Spleen (tissue), 11 donors: ENCODE results near the gene ZFP57. TPM values are rescaled to one million over a fixed set of nuclear protein-coding genes. Genes with fewer than 3 reads are reported as not detected.

Source experiments
- DNase-seq: peaks from one replicate; pipeline ENCODE4 v3.0.0-alpha.2; 2020
- H3K27ac ChIP-seq, 8 donors: fragments of 200-600 bp; sonication (generic) in 7 of 8; 1 replicate in 4 of 8; 2 replicates in 4 of 8; pipeline versions ENCODE4 v1.5.0 to v1.8.0; 2016 to 2021; ENCODE audit warnings: inconsistent platforms in 4 of 8, mild to moderate bottlenecking in 4 of 8, moderate library complexity in 1 of 8
- H3K27me3 ChIP-seq, 7 donors: fragments of 200-600 bp; sonication (generic) in 6 of 7; replicated peaks in 1 of 7; 1 replicate in 4 of 7; 2 replicates in 3 of 7; pipeline versions ENCODE4 v1.5.0 to v1.8.0; 2016 to 2021; ENCODE audit warnings: inconsistent platforms in 3 of 7, mild to moderate bottlenecking in 1 of 7
- H3K36me3 ChIP-seq, 6 donors: fragments of 200-600 bp; sonication (generic) in 5 of 6; 1 replicate in 4 of 6; 2 replicates in 2 of 6; pipeline versions ENCODE4 v1.5.0 to v1.8.0; 2016 to 2021; ENCODE audit warnings: inconsistent platforms in 2 of 6
- H3K4me1 ChIP-seq, 6 donors: fragments of 200-600 bp; sonication (generic) in 5 of 6; 1 replicate in 3 of 6; 2 replicates in 3 of 6; pipeline versions ENCODE4 v1.5.0 to v1.8.0; 2016 to 2021; ENCODE audit warnings: inconsistent platforms in 3 of 6
- H3K4me3 ChIP-seq, 8 donors: fragments of 200-600 bp; sonication (generic) in 7 of 8; 1 replicate in 4 of 8; 2 replicates in 4 of 8; pipeline versions ENCODE4 v1.5.0 to v1.8.0; 2016 to 2021; ENCODE audit warnings: inconsistent platforms in 4 of 8, mild to moderate bottlenecking in 4 of 8, moderate library complexity in 2 of 8
- H3K9me3 ChIP-seq, 8 donors: fragments of 200-600 bp; sonication (generic) in 7 of 8; 1 replicate in 4 of 8; 2 replicates in 4 of 8; pipeline versions ENCODE4 v1.5.0 to v1.8.0; 2016 to 2021; ENCODE audit warnings: inconsistent platforms in 4 of 8
- POLR2A ChIP-seq, 3 donors: fragments of 450-650 bp; IDR thresholded peaks; one replicate each; pipeline ENCODE4 v1.5.1; 2017; ENCODE audit warnings: antibody characterized with exemption in 3 of 3, mild to moderate bottlenecking in 1 of 3
- POLR2AphosphoS5 ChIP-seq, 3 donors: sonication (generic); formaldehyde crosslinking; IDR thresholded peaks; one replicate each; pipeline ENCODE4 v1.5.1; 2017; ENCODE audit warnings: antibody characterized with exemption in 3 of 3
- WGBS, 5 donors: extraction: QIAGEN DNeasy Blood & Tissue Kit in 3 of 5; methylation state at CpG; one replicate each; pipeline versions ENCODE4 v1.1.5 to v1.1.7; 2013 to 2018; 5-methylcytosine and 5-hydroxymethylcytosine counted together
- intact Hi-C: fragments of 100-400 bp; cut with DNase I; formaldehyde crosslinking; loops from one replicate; pipeline ENCODE4 v1.15.0; 2023; ENCODE audit warnings: low total_unique reads
- polyA plus RNA-seq, 3 donors: library from polyadenylated mRNA; stranded (reverse); fragments of 200-250 nt; gene quantifications; one replicate each; pipeline ENCODE4 v1.2.1, GENCODE V29; 2013
- total RNA-seq, 7 donors: library from RNA; depleted of rRNA in 3 of 7; stranded (reverse); fragments of >200 nt in 3 of 7; fragmentation: NEBNext Ultra II Directional in 4 of 7; extraction: Animal tissue kit (Norgen Biotek cat#: 25700) in 4 of 7; gene quantifications; one replicate each; pipeline versions ENCODE4 v1.1.0 to v1.2.1, GENCODE V29; 2016 to 2021
- TF ChIP-seq, protein P1 (sequence below), 11 experiments: fragments of 200-600 bp in 7 of 11; fragments of 450-650 bp in 4 of 11; sonication (generic) in 4 of 11; IDR thresholded peaks in 8 of 11; conservative IDR thresholded peaks in 3 of 11; 1 replicate in 7 of 11; 2 replicates in 4 of 11; pipeline versions ENCODE4 v1.4.0 to v1.8.0; 2016 to 2021; ENCODE audit warnings: antibody characterized with exemption in 11 of 11, inconsistent platforms in 4 of 11, mild to moderate bottlenecking in 1 of 11
- donor health status: healthy with polysubstance abuse.
- donor health status: DM: no; HTN: no; CAD: no; lungs with moderate emphysema.
- donor health status: DM: no; HTN: no; CAD: no.
- donor health status: Bipolar disorder and iron deficiency.
- donor health status: healthy.
- donor health status: DM: no; HTN: no; CAD: no.
- donor health status: DM: yes; HTN: yes; CAD: no.

Gene ZFP57
- total and polyA plus RNA-seq, 10 donors: 0.37 to 6.8 (median 1.7) TPM; not detected in 6

DNA sequence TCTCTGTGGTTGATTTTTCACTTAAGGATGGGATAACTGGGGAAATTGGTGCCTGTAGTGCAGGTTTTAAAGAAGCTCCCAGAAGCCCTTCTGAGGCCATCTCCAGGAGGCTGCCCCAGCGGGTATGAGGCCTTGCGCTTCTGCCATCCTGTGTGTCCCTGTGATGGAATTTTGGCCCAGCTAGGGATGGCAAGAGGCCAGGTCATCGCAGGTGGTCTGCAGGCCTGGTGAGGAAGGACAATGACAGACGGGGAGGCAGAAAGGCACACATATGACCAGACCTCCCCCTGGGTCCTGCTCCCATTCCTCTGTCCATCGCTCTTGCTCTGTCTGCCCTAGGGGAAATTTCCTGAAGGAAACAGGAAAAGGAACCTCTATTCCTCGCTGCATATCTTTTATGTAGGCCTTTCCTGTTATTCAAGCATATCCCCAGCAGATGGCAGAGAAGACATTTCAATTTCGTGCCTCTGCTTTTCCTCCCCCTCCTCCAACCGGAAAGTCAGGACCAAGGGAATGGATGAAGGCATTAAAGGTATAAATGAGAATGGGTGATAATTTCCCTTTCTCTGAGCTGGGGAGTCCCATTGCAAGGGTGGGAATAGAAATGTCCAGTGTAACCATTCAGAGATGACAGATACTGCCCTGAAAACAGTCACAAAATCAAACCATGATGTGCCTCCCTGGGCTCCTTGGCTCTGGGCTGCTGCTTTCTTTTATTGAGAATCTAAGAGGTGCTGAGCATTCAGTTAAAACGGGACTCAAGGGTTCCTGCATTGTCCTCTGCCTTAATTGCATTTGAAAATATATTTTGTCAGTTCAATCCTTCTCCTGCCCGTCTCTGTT, 24.7 kb upstream of the ZFP57 start:
- DNase-seq: no peak
- WGBS, 5 donors: 39 to 72% (median 41%) methylated on average over 10 of the region's 10 CpGs
- H3K4me1 ChIP-seq: peaks cover 0 to 45% (median 19%) of the 10 kb centered on the region in 6 donors
- intact Hi-C loops: loop anchor here (5.0 kb wide), 1 partner anchor 47 kb away; no protein-coding TSS in a partner anchor
- H3K4me3 ChIP-seq: no peak overlapping the region
- H3K9me3 ChIP-seq: no peaks in the 10 kb centered on the region
- TF ChIP-seq POLR2A (IDR thresholded peaks at IDR 0.05): no peak
- TF ChIP-seq, protein P1, sequence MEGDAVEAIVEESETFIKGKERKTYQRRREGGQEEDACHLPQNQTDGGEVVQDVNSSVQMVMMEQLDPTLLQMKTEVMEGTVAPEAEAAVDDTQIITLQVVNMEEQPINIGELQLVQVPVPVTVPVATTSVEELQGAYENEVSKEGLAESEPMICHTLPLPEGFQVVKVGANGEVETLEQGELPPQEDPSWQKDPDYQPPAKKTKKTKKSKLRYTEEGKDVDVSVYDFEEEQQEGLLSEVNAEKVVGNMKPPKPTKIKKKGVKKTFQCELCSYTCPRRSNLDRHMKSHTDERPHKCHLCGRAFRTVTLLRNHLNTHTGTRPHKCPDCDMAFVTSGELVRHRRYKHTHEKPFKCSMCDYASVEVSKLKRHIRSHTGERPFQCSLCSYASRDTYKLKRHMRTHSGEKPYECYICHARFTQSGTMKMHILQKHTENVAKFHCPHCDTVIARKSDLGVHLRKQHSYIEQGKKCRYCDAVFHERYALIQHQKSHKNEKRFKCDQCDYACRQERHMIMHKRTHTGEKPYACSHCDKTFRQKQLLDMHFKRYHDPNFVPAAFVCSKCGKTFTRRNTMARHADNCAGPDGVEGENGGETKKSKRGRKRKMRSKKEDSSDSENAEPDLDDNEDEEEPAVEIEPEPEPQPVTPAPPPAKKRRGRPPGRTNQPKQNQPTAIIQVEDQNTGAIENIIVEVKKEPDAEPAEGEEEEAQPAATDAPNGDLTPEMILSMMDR (IDR thresholded peaks at IDR 0.05 in 8 of 11, conservative IDR thresholded peaks at IDR 0.05 in 3 of 11): peak; percentile 29 to 82 (median 65)
- TF ChIP-seq POLR2AphosphoS5 (IDR thresholded peaks at IDR 0.05): peak in 1 of 3 donors; percentile 25
- H3K36me3 ChIP-seq: no peaks in the 10 kb centered on the region
- peak overlapping the region in 2 of 8 donors; percentile 41 to 85 for H3K27ac ChIP-seq
- H3K27me3 ChIP-seq: peaks cover 0 to 18% (median 0%) of the 10 kb centered on the region in 7 donors

DNA sequence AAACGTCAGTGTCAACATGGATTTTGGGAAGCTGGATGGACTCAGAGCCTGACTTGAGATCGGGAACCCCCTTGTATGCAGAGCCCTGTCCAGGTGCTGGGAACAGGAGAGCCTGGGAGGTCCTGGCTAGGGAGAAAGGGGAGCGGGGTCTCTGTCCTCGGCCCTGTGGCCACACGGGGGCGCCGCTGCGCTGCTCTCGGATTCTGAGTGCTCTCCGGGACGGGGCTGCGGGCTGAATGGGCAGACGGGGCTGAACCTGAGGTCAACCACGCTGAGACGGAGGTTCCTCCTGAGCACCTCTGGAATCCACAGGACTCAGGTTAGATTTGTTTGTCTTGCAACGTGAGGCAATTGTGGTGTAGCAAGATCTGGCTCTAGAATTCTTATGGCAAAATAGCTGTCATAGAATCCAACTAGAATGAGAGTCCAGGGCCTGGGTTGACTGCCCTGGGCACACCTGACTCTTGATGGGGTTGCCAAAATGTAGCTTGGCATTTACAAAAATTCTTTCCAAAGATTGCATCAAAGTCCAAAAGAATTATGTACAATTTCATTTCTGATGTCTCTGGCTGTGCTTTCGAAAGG, 21.7 kb upstream of the ZFP57 start:
- TF ChIP-seq POLR2AphosphoS5 (IDR thresholded peaks at IDR 0.05) (peak in 1 of 3 donors; percentile 68), POLR2A (IDR thresholded peaks at IDR 0.05) (no peak)
- TF ChIP-seq, protein P1 (IDR thresholded peaks at IDR 0.05 in 8 of 11, conservative IDR thresholded peaks at IDR 0.05 in 3 of 11): peak in 10 of 11 experiments; percentile 17 to 88 (median 54)
- 8 to 36% (median 20%) methylated on average over 11 to 17 of the region's 17 CpGs for WGBS, 5 donors
- no peaks in the 10 kb centered on the region for H3K9me3 ChIP-seq
- peaks cover 0 to 19% (median 3%) of the 10 kb centered on the region in 6 donors for H3K4me1 ChIP-seq
- H3K4me3 ChIP-seq: no peak overlapping the region
- no peaks in the 10 kb centered on the region for H3K36me3 ChIP-seq
- DNase-seq: peak; percentile 94
- peaks cover 0 to 18% (median 0%) of the 10 kb centered on the region in 7 donors for H3K27me3 ChIP-seq
- no peak overlapping the region for H3K27ac ChIP-seq
- intact Hi-C loops: no loop called here

DNA sequence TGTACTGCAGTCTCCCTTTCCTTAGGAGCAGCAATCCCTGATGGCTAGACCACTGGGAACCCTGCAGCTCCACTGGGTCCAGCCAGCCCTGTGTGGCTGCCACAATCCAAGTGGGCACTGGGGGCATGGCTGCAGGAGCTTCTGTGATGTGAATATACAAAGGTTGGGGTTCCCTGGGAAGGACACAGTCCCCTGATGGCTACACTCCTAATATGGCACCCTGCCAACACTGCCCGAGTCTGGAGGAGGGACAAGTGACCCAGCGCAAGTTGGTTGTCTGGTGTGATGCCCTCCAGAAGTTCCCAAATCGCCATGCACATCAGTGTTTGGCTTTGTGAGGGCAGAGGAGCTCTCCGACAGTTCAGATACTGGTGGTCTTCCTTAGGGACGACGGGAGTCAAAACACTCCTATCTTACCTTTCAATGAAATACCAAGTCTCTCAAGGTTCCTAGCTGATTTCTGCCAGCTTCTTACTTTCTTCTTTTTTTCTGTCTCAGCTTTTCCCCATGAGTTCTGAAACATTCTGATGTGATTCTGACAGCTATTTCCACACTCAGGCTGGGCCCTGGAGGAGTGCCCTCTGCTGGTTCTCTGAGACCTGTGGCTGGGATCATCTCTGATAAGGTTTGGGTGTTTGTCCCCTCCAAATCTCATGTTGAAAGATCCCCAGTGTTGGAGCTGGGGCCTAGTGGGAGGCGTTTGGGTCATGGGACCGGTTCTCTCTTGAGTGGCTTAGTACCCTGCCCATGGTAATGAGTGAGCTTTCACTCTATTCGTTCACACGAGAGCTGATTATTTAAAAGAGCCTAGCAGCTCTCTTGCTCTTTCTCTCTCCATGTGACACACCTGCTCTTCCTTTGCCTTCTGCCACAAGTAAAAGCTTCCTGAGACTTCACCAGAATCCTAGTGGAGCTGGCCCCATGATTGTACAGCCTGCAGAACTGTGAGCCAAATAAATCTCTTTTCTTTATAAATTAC, 15.5 kb upstream of the ZFP57 start:
- H3K4me3 ChIP-seq: no peak overlapping the region
- peaks cover 0 to 5% (median 0%) of the 10 kb centered on the region in 7 donors for H3K27me3 ChIP-seq
- TF ChIP-seq POLR2A (IDR thresholded peaks at IDR 0.05) (no peak), POLR2AphosphoS5 (IDR thresholded peaks at IDR 0.05) (no peak)
- TF ChIP-seq, protein P1 (IDR thresholded peaks at IDR 0.05 in 8 of 11, conservative IDR thresholded peaks at IDR 0.05 in 3 of 11): no peak
- 70 to 79% (median 74%) methylated on average over 10 of the region's 10 CpGs for WGBS, 5 donors
- intact Hi-C loops: no loop called here
- no peak for DNase-seq
- no peaks in the 10 kb centered on the region for H3K4me1 ChIP-seq
- peaks cover 0 to 23% (median 12%) of the 10 kb centered on the region in 8 donors for H3K9me3 ChIP-seq
- H3K36me3 ChIP-seq: no peaks in the 10 kb centered on the region
- no peak overlapping the region for H3K27ac ChIP-seq
